Activated CD8-positive, alpha-beta memory T cell treated with anti-CD3 and anti-CD28 coated beads, Interleukin-2, amount 50 U/mL, for 24 hours (primary cell): ENCODE results near the gene BLCAP.
"Not testable (repeated sequence)": the region's sequence is repeated elsewhere in the genome, so short reads cannot be mapped to it uniquely, and the experiment has no call there.

Experiments used
- DNase-seq: peaks from one replicate; pipeline ENCODE4 v3.0.0-alpha.2; 2020; ENCODE audit errors: extremely low read depth

The BLCAP gene

GRCh38 chr20:37527638-37528445, at the start of gene BLCAP:
Gene BLCAP, minus strand, starts transcription at chr20:37527876. Its CDS starts 8,702 bp downstream, at chr20:37519174.
- peak; percentile 80 for DNase-seq

- not testable (repeated sequence) for DNase-seq
Observed at GRCh38 chr20:37577436-37577835, 49.8 kb upstream of the BLCAP start.

GRCh38 chr20:37576911-37577310, 49.2 kb upstream of the BLCAP start:
- no peak for DNase-seq

- no peak for DNase-seq
Observed at GRCh38 chr20:37575884-37576283, 48.2 kb upstream of the BLCAP start.

GRCh38 chr20:37574199-37574890, 46.7 kb upstream of the BLCAP start:
- DNase-seq = no peak

GRCh38 chr20:37573626-37574198, 46.0 kb upstream of the BLCAP start:
- no peak for DNase-seq

GRCh38 chr20:37571033-37571432, 43.4 kb upstream of the BLCAP start:
- no peak for DNase-seq

GRCh38 chr20:37570419-37570818, 42.7 kb upstream of the BLCAP start:
- no peak for DNase-seq

- no peak for DNase-seq
Observed at GRCh38 chr20:37567671-37568588, 40.3 kb upstream of the BLCAP start.

GRCh38 chr20:37567331-37567665, 39.6 kb upstream of the BLCAP start:
- DNase-seq = no peak

- DNase-seq = no peak
Observed at GRCh38 chr20:37566590-37567330, 39.1 kb upstream of the BLCAP start.

GRCh38 chr20:37565134-37565811, 37.6 kb upstream of the BLCAP start:
- DNase-seq = no peak

- no peak for DNase-seq
Observed at GRCh38 chr20:37564388-37565133, 36.9 kb upstream of the BLCAP start.

GRCh38 chr20:37564016-37564387, 36.3 kb upstream of the BLCAP start:
- DNase-seq = no peak

GRCh38 chr20:37562695-37563480, 35.2 kb upstream of the BLCAP start:
- DNase-seq = no peak

GRCh38 chr20:37560629-37561028, 33.0 kb upstream of the BLCAP start:
- DNase-seq = no peak

- DNase-seq = no peak
Observed at GRCh38 chr20:37559312-37560027, 31.8 kb upstream of the BLCAP start.

- DNase-seq = no peak
Observed at GRCh38 chr20:37558779-37559178, 31.1 kb upstream of the BLCAP start.
